Ramos (cell line): ENCODE data around the gene MLLT1.

Source experiments
- in situ Hi-C: fragments of 300-500 bp; cut with MboI; formaldehyde crosslinking; loops from one replicate; pipeline ENCODE4 v1.14.3; 2022; ENCODE audit warnings: low sequenced_read_pairs; ENCODE audit not compliant: unreplicated experiment

Gene MLLT1

DNA sequence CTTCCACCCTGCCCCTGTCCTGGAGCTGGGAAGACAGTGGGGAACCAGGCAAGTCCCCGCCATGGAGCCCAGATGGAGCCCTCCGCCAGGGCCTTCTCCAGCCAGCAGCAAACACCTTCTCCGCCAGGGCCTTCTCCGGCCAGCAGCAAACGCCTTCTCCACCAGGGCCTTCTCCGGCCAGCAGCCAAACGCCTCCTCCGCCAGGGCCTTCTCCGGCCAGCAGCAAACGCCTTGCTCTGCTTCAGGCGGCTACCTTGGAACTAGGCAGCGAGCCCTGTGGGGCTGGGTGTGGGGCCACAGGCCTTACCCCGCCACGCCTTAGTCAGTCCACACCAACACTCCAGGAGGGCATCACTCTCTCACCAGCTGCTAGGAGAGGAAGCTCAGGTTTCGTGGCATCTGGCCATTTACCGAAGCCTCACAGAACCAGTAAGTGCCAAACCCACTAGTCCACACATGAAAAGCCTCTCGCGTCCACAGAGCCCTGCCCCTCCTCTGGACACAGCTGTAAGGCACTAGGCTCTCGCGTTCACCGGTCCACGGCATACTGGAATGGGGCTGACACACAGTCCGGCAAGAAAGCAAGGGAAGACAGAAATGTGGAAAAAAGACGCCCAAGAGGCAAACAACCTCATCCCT is 41.0 kb downstream of the MLLT1 start:
- in situ Hi-C loops, result no loop called here

DNA sequence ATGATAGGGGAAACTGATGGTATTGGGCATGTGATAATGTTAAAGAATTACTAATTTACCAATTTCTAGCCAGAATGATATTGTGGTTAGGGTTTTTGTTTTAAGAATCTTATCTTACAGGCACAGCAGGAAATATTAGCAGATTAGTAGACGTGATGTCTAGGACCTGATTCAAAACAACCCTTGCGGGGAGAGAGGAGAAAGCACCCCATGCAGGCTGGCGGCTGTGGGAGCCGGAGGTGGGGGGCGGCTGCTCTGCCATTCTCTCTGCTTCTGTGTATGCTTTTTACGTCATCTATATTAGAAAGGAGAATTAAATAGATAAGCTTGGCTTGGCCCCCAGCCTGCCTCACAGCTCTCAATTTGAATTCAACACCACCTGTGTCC is 41.5 kb downstream of the MLLT1 start:
- in situ Hi-C loops, result no loop called here

DNA sequence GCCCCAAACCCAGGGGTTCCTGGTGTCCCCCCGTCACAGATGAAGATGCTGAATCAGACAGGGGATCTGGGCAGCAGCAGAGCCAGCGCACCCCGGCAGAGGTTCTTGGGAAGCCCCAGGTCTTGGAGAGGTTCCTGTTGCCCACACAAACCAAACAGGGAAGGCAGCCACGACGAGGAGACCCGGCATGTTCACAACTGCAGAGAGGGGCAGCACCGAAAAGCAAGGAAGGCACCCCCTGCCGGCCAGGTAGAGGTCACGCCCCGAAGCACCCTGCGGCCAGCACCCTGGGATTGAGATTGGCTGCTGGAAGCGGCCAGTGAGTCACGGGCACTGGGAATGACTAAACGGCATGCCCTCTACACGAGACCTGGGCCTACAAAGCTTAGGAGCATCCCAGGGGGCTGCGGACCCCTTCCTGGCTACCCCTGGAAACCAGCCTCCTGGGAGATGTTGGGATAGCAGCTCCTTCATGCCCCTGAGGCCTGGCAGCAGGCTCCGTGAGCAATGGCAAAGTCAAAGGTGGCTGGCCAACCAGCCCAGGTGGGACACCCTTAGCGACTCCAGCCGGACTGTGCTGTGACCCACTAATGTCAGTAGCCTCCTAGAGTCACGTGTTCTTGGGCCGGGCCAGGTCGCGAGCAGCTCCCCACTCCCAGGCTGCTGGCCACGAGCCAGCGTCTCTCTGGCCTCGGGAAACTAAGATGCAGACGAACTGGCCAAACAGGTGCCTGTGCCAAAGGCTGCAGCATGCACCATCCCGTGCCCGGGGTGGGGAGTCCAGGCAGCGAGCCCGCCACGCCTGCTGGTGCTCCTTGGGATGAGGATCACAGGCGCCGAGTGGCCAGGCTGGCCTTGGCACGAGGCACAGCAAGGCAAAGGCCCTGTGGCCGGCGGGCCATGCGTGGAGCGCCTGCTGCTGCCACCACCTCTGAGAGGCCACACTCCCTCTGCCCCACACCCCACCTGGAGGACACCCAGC is 43.2 kb downstream of the MLLT1 start:
- in situ Hi-C loops, result no loop called here

DNA sequence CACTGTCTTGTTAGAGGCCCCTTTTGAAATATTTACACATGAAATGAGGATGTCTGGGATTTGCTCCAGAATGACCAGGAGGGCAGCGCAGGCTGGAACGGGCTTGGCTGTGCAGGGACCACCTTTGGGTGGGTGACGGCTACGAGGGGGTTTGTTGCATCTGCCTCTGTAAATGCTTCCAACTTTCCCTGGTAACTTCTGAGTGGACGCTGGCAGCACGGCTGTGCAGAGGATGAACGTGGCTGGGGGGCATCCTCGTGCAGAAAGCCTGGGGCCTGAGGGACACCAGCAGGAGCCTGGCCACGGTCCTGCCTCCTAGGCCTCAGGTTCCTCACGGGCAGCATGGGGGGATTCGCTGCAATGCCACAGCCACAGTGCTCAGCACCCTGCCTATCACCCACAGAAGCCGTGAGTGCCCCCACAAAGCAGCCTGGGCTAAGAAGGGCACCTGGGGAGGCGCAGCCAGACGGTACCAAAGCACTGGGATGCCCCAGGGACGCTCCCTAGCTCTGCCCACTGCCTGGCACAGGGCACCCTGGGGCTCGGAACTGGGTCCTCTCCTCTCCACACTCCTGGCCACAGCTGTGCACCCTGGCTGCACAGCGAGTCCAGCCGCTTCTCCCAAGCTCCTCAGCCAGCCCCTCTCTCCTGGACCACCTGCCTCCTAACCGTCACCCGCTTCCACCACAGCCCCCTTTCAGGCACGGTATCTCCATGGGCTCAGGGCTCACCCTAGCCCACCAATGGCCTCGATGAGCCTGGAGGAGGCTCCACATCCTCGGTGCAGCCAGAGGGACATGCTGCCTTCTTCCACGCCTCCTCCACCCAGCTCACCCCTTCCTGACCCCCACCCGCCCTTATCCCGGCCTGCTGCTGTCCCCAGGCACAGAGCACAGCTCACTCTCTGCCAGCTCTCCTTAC is 44.5 kb downstream of the MLLT1 start:
- in situ Hi-C loops, result no loop called here

DNA sequence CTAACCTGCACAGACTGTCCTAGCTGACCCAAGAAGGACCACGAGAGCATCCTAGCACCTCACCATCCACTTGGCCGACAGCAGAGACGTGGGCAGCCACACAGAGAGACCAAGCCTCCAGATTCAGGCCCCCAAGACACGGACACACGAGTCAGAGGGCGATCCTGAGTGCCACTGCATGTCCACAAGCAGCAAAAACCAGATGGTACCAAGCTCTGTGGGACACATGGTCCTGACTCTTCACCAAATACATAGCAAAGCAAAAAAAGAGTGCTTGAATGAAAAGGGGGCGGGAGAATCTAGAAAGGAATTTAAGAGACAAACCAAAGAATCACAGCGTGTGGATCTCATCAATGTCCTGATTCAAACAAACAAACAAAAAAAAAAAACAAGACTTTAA is 45.2 kb downstream of the MLLT1 start:
- in situ Hi-C loops, result no loop called here

DNA sequence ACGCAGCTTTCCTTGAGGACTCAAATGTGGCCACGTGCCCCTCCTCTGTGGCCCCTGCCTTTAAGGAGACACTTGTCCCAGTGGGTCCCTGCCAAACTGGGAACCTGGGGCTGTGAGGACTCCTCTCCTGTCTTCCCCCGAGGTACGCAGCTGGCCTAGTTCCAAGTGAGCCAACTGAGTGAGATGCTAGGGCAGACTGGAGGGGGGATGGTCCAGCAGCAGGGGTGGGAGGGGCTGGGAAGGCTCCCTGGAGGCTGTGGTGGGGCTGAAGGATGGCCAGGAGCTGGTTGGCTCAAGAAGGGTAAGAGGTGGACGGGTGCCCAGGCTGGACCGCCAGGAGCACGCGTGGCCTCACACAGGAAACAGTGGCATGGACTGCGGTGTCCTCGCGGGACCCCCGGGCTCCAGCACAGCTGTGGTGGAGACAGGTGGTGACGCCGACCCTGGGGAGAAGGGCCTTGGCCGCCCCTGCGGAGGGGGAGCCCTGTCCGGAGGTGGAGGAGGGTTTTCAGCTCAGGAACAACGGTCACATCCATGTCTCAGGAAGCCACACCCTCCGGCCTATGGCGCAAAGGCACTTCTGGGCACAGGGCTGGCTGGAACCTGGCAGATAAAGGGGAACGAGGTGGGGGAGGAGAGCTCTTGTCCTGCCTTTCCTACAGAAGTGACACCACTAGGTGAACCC is 45.8 kb downstream of the MLLT1 start:
- in situ Hi-C loops, result no loop called here

DNA sequence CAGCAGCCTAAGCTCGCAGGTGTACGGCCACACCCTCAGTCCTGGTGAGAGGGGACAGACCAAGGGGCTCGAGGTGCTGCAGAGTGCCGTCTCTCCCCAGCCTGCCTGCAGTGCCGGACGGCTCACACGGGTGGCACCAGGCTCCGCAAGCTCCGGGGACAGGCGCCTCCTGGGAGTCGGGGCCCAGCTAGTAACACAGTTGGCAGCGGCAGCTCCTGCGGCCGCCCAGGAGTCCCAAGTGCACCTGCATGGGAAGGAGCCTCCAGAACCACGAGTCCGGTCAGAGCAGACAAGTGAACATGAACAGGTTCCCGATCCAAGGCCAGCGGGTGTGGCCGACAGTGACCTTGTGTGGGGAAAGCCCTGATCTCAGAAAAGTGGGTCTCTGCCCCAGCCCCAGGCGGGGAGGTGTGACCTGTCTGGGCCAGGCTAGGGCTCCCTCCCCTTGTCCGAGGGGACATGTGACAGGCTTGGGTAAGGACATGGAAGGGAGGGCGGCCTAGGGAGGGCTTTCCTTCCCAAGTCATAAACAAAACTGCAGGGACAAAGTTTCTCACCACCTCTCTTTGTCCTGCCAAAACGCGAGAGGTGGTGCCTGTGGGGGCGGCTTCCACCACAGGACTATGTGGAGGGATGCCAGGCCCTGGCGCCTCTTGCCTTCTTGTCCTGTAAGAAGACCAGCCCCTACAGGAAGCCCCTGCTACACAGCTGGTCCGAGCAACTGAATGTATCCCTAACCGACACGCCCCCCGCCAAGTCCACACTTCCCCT is 46.5 kb downstream of the MLLT1 start:
- in situ Hi-C loops, result no loop called here

DNA sequence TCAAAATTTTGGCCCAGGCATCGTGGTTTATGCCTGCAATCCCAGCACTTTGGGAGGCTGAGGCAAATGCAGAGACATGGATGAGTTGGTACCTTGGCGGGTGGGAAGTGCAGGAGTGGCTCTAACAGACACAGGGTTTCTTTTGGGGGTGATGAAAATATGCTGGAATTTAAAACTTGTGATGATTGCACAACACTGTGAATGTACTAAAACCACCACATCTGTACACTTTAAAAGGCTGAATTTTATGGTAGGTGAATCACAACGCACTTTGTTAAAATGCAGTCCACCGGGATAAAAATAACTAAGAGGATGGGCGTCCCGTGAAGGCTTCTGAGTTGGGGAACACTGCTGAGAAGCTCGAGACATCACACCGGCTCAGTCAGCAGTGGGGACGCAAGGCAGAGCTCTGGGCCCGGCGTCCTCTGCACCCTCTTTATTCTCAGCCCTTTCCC is 47.1 kb downstream of the MLLT1 start:
- in situ Hi-C loops, result no loop called here

DNA sequence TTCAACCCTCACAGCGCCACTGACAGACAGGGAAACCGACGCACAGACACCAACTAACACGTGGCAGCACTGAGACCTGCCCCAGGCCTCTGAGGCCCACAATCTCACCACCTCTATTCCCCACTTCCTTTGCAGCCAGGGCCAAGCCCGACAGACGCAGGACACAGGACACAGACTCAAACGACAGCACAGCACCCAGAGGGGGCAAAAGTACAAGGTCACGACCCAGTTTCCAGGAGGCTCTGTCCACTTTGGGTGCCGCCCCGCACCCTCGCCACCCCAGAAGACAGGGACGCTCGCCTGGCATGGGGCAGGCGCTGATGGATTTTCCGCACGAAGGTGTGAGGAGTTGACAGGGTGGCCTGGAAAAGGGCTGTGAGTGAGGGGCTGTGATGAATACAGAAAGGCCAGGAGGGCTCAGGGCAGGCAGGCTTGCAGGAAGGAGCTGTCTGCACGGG is 48.8 kb downstream of the MLLT1 start:
- in situ Hi-C loops, result no loop called here

DNA sequence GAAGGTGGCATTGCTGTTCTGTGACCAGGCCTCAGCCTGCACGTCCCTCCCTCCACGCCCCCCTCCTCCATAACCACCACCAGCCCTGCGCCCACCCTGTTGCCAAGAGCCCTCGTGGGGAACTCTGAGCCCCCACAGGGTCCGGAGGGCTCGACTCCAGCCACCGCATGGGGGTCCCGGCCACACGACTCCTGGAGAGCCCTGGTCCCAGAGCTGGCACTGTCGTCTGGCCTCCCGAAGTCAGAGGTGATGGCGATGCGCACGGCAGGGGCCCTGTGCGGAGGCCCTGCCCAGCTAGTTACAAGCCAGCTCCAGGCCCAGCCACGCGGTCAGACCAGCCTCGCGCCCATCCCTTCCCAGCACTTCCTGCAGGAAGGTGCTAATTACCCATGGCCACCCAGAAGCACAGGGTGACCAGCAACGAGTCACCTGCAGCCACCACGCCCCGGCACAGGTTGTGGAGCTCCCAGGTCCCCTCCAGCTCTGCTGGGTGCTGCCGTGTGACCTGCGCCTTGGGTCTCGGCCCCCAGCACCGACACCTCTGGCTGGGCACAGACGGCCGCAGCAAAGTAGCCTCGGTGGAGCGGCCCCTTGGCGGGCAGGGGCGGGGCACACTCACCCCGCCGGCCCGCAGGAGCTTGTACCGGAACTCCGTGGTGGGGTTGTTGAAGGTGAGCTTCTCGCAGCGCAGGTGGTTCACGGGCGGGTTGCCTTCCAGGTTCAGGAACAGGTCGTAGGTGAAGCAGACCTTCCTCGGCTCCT is 49.6 kb downstream of the MLLT1 start:
- in situ Hi-C loops, result no loop called here

DNA sequence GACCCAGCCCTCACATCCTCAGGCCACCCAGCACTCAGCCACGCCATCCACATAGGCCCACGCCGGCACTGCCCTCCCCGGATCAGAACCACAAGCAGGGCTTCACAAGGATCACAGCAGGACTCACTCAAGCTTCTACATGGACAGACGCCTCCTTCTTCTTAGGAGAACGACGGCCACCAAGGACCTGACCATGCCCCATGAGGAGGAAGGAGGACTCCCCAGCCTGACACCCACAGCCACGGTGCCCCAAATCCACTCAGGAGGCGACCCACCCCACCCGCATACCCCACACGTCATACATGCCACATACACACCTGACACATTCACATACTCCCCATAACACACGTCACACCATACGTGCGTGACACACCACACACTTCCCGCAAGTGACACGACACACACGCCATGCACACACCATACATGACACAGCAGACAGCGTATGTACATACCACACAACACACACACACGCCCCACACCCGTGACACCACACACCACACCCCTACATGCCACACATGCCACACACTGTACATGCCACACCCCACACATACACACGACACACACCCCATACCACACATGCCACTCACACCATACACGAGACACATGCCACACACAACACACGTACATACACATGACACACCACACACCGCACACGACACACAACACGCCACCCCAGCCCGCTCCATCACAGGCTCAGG is 50.4 kb downstream of the MLLT1 start:
- in situ Hi-C loops, result no loop called here

DNA sequence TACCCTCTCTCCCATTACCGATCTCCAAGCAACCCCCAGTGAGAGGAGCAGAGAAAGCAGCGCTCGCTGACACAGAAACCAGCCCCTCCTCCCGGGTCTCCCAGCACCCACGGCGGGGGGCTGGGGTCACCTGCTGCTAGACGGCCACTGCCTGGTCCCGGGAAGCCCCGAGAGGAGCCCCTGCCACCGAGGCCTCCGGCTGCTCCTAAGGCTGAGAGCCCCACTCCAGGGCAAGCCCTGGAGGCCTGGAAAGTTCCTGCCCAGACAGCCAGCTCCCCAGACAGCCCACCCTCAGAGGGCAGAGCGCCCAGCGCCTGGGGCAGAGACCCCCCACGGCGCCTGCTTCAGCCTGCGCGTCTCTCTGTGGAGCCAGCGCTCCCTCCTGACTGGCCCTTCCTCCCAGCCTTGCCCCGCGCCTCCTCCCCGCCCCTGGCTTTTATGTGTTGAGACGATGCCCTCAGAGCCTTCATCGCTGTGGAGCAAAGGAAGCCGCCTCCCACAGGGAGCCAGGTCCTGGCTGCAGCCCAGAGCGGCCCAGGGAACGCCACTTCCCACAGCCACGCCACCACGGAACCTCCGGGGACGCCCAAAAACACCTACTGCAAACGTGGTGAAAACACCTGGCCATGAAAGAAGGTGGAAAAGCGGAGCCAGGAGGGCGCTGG is 51.1 kb downstream of the MLLT1 start:
- in situ Hi-C loops, result no loop called here

DNA sequence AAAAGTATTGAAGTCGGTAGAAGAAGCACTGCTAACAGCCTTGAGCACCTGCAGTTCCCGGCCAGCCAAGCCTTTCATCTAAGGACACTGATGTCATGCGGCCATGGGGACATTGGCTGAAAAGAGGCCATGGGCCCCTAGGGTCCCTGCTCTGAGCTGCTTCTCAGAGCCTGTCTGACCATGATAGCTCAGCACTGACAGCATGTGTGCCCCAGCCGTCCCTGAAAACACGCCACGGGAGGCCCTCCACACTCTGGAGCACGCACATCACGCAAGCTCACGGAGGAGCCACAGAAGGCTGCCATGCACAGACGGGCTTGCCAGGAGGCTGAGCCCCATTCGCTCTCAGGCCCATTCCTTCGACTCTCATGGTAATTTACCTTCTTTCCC is 51.8 kb downstream of the MLLT1 start:
- in situ Hi-C loops, result no loop called here

DNA sequence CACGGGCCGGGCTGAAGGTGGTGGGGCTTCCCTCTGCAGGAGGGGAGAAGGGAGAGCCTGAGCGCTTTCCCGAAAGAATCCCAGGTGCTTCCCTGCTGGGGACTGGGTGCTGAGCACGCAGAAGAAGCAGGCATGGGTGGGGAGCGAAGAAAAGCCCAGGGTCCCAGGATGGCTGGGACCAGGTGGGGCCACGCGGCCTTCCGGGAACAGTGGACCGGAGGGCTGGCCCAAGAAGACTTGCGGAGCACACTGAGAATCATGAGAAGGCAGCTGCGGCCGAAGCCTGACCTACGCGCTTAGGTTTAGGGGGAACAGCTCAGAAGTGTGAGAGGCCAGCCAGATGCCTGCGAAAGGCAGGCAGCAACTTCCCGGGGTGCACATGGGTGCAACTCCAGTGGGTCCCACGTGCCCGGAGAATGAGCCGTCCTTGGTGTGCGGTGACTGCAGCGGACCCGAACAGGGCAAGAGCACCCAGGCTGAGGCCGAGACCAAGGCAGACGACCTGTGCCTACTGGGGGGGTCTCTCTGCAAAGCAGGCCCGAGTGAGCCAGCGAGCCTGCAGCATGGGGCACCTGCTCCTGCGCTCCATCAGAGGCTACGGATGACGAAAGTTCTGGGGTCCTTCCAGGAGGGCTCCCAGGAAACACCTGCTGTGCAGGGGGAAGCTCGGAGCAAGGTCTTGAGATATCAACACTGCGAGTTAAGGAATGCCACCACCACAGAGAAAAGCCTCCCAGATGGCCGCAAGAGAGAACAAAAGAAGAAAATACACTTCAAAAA is 52.4 kb downstream of the MLLT1 start:
- in situ Hi-C loops, result no loop called here

DNA sequence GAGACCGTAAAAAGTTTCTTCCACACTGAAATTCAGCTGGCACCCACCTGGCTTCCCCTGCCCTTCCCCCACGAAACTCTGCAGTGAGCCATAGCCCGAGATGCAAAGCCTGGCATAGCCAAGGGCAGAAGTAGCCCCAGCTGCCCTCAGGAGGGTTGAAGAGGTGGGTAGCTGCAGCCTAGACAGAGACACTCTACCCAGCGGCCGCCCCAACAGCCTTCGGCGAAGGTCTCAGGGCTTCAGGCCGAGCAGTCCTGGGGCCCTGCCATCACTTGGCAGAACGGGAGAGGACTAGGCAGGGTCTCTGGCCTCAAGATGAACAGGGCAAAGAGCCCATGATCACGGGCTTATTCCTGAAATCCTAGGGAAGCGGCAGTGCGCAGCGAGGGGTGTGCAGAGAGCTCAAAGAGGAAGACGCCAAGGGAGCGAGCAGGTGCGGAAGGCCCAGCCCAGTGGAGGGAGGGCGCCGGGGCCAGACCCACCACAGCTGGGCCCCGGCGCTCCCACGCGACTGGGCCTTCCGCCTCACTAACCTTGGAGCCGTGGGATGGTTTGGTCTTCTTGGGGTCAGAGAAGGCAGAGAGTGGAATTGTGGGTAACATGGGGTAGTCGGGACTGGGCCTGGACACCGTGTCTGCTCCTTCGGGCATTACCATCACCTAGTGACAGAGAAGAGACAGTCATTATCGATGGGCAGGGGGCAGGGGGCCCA is 53.2 kb downstream of the MLLT1 start:
- in situ Hi-C loops, result no loop called here

DNA sequence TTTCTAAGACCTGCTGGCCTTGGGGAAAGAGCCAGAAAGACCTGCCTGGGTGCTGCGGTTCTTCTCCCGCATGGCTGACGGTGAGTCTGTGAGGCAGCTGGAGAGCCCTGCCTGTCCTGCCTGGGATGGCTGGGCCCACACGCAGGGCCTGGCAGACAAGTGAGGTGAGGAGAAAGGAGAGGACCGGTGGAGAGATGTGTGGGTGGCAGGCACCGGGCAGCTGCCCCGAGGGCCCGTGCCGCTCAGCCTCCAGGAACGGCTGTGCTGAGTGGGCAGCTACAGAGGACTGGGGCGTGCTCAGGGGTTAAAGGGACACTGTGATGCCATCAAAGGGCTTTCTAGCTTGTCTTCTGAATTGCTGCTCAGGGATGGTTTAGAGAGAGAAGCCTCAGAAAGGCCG is 53.8 kb downstream of the MLLT1 start:
- in situ Hi-C loops, result no loop called here
